Upper lobe of left lung (tissue), 4 donors: Measurements from ENCODE around the gene CACNB2.

Experiments used
- EP300 ChIP-seq, 4 donors: sonication (generic); formaldehyde crosslinking; IDR thresholded peaks; one replicate each; pipeline ENCODE4 v1.5.1; 2017; ENCODE audit warnings: antibody characterized with exemption in 4 of 4, control low read depth in 2 of 4
- POLR2A ChIP-seq, 4 donors: fragments of 450-650 bp; IDR thresholded peaks; one replicate each; pipeline ENCODE4 v1.5.1; 2016 to 2017; ENCODE audit warnings: antibody characterized with exemption in 4 of 4, mild to moderate bottlenecking in 2 of 4
- POLR2AphosphoS5 ChIP-seq, 2 donors: sonication (generic); formaldehyde crosslinking; IDR thresholded peaks; one replicate each; pipeline ENCODE4 v1.5.1; 2017; ENCODE audit warnings: antibody characterized with exemption in 2 of 2
- TF ChIP-seq, protein P1 (sequence below), 6 experiments: fragments of 450-650 bp in 4 of 6; fragments of 200-600 bp in 2 of 6; sonication (generic) in 2 of 6; IDR thresholded peaks; one replicate each; pipeline ENCODE4 v1.5.1; 2016 to 2019; ENCODE audit warnings: antibody characterized with exemption in 6 of 6

DNA sequence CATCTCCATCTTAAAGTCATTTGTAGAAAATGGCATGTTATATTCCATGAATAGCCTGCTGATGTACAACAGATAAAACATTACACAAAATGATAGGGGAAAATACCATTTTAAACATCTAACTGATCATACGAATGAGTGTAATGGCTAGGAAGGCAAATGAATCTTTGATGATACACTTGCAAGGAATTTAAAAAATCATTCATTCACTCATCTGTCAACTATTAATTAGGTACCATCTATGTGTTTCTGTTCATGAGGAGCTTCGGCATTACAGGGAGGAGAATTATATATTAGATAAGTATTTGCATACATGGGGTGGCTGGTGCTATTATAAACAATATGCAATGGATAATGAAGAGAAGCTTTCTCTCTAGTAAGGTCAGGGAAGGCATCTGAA, 183.7 kb downstream of the CACNB2 start:
- TF ChIP-seq, protein P1, sequence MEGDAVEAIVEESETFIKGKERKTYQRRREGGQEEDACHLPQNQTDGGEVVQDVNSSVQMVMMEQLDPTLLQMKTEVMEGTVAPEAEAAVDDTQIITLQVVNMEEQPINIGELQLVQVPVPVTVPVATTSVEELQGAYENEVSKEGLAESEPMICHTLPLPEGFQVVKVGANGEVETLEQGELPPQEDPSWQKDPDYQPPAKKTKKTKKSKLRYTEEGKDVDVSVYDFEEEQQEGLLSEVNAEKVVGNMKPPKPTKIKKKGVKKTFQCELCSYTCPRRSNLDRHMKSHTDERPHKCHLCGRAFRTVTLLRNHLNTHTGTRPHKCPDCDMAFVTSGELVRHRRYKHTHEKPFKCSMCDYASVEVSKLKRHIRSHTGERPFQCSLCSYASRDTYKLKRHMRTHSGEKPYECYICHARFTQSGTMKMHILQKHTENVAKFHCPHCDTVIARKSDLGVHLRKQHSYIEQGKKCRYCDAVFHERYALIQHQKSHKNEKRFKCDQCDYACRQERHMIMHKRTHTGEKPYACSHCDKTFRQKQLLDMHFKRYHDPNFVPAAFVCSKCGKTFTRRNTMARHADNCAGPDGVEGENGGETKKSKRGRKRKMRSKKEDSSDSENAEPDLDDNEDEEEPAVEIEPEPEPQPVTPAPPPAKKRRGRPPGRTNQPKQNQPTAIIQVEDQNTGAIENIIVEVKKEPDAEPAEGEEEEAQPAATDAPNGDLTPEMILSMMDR (IDR thresholded peaks at IDR 0.05), result no peak
- TF ChIP-seq EP300 (IDR thresholded peaks at IDR 0.05), result no peak
- no peak for TF ChIP-seq POLR2AphosphoS5 (IDR thresholded peaks at IDR 0.05)
- TF ChIP-seq POLR2A (IDR thresholded peaks at IDR 0.05), result no peak
